GM19468 (cell line): ENCODE data around the gene TECR.
A peak's percentile ranks its signal among the peaks of the same experiment; 100 is the strongest.

Experiments
- ATAC-seq: cut with Tn5 transposase; IDR thresholded peaks from one replicate; pipeline ENCODE4 v1.9.1; 2021; ENCODE audit warnings: mild to moderate bottlenecking, moderate library complexity, moderate number of reproducible peaks; ENCODE audit not compliant: unreplicated experiment; ENCODE audit errors: extremely low read depth

The TECR gene

DNA sequence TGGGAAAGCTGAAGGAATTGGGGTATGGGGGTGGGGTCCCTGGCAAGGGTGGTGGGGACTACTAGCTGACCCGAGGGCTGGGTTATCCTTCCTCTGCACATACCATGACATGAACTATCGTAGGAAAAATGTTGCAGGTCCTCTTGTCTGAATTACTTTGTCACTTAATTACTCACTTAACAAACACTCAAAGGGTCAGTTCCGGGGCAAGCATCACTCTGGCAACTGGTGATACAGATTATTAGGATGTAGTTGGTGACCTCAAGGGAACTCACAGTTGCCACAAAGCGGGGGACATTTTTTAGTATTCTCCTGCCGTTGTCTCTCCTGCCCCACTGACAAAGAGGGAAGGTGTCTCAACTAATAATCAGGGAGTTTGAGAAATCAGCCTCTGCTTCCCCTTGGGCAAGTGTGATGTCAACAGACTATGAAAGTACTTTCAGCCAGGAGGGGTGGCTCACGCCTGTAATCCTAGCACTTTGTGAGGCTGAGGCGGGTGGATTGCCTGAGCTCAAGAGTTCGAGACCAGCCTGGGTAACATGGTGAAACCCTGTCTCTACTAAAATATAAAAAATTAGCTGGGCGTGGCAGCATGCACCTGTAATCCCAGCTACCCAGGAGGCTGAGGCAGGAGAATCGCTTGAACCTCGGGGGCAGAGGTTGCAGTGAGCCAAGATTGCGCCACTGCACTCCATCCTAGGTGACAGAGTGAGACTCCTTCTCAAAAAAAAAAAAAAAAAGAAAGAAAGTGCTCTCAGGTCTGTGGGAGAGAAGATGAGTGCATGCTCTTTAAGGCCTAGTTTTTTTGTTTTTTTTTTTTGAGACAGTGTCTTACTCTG is 21.5 kb upstream of the TECR start:
- ATAC-seq = no peak

DNA sequence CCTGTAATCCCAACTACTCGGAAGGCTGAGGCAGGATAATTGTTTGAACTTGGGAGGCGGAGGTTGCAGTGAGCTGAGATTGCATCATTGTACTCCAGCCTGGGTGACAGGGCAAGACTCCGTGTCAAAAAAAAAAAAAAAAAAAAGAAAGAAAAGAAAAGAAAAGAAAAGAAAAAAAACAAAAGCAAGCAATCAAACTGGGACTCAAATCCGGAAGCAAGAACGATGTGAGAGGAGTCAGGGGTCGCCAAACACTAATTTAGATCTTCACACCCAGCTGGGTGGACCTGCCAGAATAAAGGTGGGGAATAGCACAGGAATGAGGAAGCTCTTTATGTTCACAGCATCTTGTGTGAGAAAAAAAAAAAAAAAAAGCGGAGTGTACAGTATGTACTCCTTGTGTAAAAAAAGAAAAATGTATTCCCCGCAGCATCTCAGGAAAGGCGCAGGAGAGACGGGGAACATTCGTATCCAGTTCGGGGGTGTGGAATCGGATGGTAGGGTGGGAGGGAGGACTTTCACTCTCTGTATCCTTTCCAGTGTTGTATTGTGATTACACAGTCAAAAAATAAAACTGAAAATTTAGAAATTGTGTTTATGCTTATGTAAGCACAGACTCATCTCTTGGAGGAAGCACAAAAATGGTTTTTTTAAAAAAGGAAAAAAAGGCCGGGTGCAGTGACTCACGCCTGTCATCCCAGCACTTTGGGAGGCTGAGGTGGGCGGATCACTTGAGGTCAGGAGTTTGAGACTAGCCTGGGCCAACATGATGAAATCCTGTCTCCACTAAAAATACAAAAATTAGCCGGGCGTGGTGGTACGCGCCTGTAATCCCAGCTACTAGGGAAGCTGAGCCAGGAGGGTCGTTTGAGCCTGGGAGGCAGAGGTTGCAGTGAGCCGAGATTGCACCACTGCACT is 18.8 kb upstream of the TECR start:
- ATAC-seq = no peak

GRCh38 chr19:14511229-14511593 is 18.2 kb upstream of the TECR start:
- no peak for ATAC-seq

- ATAC-seq = no peak
Observed at GRCh38 chr19:14512406-14512961, 16.9 kb upstream of the TECR start.

DNA sequence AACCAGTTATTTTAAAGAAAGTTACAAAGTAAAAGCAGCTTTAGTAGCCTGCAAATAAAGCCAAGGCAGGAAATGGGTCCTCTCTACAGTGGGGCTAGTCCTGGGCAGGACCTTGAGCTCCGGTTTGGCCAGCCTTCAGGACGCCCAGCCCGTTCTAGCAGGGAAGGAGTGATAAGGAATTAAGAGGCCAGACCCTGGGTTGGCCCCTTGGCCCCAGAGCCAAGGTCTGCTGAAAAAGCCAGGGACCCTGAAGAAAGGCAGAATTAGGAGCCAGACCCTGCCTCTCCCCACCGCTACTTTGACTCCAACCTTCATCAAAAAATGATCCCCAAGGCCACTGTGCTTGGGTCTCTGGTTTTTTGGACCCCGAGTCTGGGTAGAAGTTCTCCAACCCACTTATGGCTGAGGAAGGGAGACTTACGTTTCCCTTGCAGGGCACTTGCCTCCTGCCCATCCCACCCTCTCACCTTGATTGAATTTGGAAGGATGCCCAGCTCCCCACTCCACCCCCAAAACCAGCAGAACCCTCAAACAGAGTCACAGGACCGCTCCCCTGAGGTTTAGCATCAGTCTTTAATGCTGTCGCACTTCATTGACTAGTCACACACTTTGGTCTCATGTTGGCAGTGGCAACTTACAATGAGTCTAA is 15.1 kb upstream of the TECR start:
- ATAC-seq = no peak

DNA sequence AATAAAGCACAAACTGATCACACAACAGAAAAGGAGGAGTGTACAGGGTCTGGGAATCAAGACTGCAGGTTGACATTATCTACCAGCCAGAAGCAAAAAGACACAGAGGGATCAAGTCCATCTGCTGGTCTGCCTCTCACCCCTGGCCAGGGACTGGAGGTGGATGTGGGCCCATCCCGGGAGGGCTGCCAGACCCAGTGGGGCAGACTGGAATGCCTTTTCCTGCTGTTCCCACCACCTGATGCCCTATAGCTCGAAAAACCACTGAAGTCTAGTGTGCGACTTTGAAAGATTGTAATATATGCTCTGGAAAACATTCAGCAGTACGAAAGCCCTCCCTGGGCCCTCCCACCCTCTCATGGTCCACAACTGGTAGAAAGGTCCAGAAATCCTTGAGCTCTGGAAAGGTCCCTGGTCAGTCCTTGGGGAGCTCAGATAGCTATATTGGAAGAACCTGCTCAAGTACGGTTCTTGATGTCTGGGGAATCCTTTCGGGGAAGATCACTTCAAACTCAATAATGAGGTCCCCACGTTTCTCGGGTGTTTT is 13.8 kb upstream of the TECR start:
- ATAC-seq = no peak

- ATAC-seq = no peak
Observed at GRCh38 chr19:14516048-14516534, 13.3 kb upstream of the TECR start.

- ATAC-seq = no peak
Observed at GRCh38 chr19:14516746-14517438, 12.5 kb upstream of the TECR start.

DNA sequence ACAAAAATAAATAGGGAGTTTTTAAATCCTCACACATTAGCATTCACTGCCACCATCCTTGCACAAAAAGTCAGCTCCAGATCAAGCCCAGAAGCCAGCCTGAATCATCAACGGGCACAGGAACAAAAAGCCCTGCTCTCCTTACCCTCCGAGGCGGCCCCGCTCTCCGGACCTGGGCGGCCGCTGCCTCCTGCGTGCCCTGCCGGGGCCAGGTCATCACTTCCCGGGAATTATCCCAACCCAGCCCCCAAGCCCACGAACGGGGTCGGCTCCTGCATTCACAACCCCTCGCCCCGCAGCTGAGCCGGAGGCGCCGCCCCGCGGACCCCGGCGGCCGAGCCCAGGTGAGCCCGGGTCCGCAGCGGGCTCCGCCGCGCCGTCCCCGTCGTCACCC is 12.0 kb upstream of the TECR start:
- ATAC-seq = no peak

DNA sequence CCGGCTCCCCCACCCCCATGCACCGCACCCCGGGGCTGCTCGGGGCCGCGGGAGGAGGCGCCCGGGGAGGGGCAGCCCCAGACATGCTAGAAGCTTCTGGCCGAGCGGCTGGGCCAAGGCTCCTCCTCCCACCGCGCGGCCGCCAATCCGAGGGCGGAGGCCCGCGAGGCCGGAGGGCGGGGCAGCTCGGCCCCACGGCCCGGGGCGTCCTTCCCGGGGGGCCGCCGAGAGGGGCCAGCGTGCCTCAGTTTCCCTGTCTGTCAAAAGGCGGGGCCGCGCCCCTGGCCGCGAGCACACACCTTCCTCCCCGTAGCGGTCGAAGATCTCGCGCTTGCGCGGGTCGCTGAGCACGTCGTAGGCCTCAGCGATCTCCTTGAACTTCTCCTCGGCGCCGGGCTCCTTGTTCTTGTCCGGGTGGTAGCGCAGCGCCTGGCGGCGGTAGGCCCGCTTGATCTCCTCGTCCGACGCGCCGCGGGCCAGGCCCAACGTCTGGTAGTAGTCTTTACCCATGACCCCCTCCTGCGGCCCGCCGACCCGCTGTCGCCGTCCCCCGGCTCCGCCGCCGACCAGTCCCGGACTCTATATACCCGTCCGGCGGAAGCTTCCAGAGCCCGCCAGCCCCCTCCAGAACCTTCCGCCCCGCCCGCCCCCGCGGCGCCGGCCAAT is 11.4 kb upstream of the TECR start, which contains the start of gene DNAJB1:
TSS of gene DNAJB1 (minus strand) at position 558 of the 666 bp plus-strand sequence. CDS start at position 510, 48 bp downstream.
- peak; percentile 61 for ATAC-seq

DNA sequence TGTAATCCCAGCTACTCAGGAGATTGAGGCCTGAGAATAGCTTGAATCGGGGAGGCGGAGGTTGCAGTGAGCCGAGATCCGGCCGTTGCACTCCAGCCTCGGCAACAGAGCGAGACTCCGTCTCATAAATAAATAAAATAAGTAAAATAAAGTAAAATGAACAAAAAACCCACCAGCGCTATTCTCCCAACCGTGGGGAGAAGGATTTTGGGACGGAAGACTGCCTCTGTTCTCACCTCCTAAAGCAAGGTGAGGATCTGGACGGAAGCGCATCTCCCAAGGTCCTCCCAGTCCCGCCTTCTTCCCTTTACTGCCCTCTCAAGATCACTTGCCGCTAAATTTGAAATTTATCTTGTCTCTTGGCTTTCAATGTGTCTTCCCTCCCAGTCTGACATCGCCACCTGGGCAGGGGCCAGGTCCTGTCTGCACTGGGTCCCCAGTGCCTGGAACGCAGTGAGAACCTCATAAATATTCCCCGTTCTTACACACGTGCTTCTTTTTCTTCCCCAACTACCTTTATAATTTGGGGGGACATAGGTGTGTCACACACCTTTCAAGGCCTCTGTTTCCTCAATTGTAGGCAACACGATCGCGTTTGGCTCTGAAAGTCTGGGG is 10.0 kb upstream of the TECR start:
- ATAC-seq = no peak

- no peak for ATAC-seq
Observed at GRCh38 chr19:14519860-14520407, 9.5 kb upstream of the TECR start.

DNA sequence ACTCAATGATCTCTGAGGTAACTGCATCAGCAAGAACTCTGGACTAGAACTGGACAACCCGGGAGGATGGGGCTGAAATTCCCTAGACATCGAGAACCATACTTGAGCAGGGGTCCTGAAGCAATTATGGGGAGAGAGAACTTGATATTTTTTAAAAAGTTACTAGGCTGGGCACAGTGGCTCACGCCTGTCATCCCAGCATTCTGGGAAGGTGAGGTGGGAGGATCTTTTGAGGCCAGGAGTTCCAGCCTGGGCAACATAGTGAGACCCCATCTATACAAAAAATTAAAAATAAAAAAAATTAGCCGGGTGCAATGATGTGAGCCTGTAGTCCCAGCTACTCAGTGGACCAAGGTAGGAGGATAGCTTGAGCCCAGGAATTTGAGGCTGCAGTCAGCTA is 8.9 kb upstream of the TECR start:
- no peak for ATAC-seq

- no peak for ATAC-seq
Observed at GRCh38 chr19:14525729-14526128, 3.7 kb upstream of the TECR start.

GRCh38 chr19:14526423-14526822 is 3.0 kb upstream of the TECR start:
- ATAC-seq = no peak

DNA sequence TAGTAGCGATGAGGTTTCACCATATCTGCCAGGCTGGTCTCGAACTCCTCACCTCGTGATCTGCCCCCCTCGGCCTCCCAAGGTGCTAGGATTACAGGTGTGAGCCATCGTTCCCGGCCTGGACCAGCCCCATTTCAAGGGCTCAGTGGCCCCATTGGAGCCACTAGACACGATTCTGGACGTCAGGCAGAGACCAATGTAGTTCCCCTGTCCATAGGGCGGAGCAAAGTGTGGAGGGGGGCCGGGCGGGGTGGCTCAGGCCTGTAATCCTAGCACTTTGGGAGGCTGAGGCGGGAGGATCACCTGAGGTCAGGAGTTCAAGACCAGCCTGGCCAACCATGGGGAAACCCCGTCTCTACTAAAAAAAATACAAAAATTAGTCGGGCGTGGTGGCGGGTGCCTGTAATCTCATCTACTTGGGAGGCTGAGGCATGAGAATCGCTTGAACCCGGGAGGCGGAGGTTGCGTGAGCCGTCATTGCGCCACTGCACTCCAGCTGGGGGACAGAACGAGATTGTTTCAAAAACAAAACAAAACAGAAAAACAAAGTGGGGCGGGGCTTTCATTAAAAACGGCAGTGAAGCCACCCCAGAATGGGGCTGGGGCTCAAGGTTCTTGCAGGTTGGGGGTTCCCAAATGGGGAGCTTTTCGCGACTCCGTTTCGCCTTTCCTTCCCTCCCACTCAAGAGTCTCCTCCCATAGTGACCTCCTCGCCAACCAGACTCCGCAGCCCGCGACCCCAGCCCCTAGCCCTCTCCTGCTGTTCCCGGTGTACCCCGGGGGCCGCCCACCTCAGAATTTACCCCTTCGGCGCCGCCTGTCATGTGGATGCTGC is 758 bp upstream of the TECR start:
- ATAC-seq = no peak

GRCh38 chr19:14530005-14530348 is 583 bp downstream of the TECR start:
- no peak for ATAC-seq
